ENCODE data around the gene LRGUK. TPM values are rescaled to one million over a fixed set of nuclear protein-coding genes. Genes with fewer than 3 reads are reported as not detected.

LRGUK gene
- total RNA-seq, 1 donor from 2014 or later: 2.0 TPM

- H3K4me3 Mint-ChIP-seq: no peak overlapping the region
- no peak overlapping the region for H3K27ac Mint-ChIP-seq
- H3K27me3 Mint-ChIP-seq: no peaks in the 10 kb centered on the region
- peaks cover 10% of the 10 kb centered on the region for H3K4me1 Mint-ChIP-seq (ENCODE audit: unreplicated experiment)
- no peak for TF ChIP-seq CTCF (conservative IDR thresholded peaks at IDR 0.05)
- H3K36me3 Mint-ChIP-seq: no peaks in the 10 kb centered on the region
- H3K9me3 Mint-ChIP-seq: no peaks in the 10 kb centered on the region
- DNase-seq (ENCODE audit: extremely low spot score, unreplicated experiment): no peak
Observed at GRCh38 chr7:134179036-134180011, 52.2 kb downstream of the LRGUK start.

- no peak overlapping the region for H3K4me3 Mint-ChIP-seq
- no peak for DNase-seq (ENCODE audit: extremely low spot score, unreplicated experiment)
- H3K27me3 Mint-ChIP-seq: no peaks in the 10 kb centered on the region
- H3K27ac Mint-ChIP-seq: no peak overlapping the region
- H3K4me1 Mint-ChIP-seq (ENCODE audit: unreplicated experiment): peaks cover 4% of the 10 kb centered on the region
- H3K36me3 Mint-ChIP-seq: no peaks in the 10 kb centered on the region
- TF ChIP-seq CTCF (conservative IDR thresholded peaks at IDR 0.05): no peak
- H3K9me3 Mint-ChIP-seq: no peaks in the 10 kb centered on the region
Observed at GRCh38 chr7:134180376-134180775, 53.2 kb downstream of the LRGUK start.

GRCh38 chr7:134182078-134182477 lies 54.9 kb downstream of the LRGUK start:
- no peak for DNase-seq (ENCODE audit: extremely low spot score, unreplicated experiment)
- Mint-ChIP-seq H3K4me3 (no peak overlapping the region), H3K27ac (no peak overlapping the region), H3K36me3 (no peaks in the 10 kb centered on the region), H3K4me1 (ENCODE audit: unreplicated experiment) (peaks cover 4% of the 10 kb centered on the region), H3K27me3 (no peaks in the 10 kb centered on the region), H3K9me3 (no peaks in the 10 kb centered on the region)
- no peak for TF ChIP-seq CTCF (conservative IDR thresholded peaks at IDR 0.05)

- no peaks in the 10 kb centered on the region for H3K36me3 Mint-ChIP-seq
- no peak overlapping the region for H3K27ac Mint-ChIP-seq
- no peaks in the 10 kb centered on the region for H3K9me3 Mint-ChIP-seq
- TF ChIP-seq CTCF (conservative IDR thresholded peaks at IDR 0.05): no peak
- no peak for DNase-seq (ENCODE audit: extremely low spot score, unreplicated experiment)
- H3K4me3 Mint-ChIP-seq: no peak overlapping the region
- H3K27me3 Mint-ChIP-seq: no peaks in the 10 kb centered on the region
- H3K4me1 Mint-ChIP-seq (ENCODE audit: unreplicated experiment): peaks cover 4% of the 10 kb centered on the region
Observed at GRCh38 chr7:134184767-134185166, 57.6 kb downstream of the LRGUK start.

- Mint-ChIP-seq H3K36me3 (no peaks in the 10 kb centered on the region), H3K9me3 (no peaks in the 10 kb centered on the region), H3K4me1 (ENCODE audit: unreplicated experiment) (peaks cover 4% of the 10 kb centered on the region), H3K27me3 (no peaks in the 10 kb centered on the region), H3K27ac (no peak overlapping the region), H3K4me3 (no peak overlapping the region)
- no peak for TF ChIP-seq CTCF (conservative IDR thresholded peaks at IDR 0.05)
- no peak for DNase-seq (ENCODE audit: extremely low spot score, unreplicated experiment)
Observed at GRCh38 chr7:134186027-134186426, 58.9 kb downstream of the LRGUK start.

All from type B pancreatic cell (in vitro differentiated cells).